ENCODE results near the gene SMG1. TPM values are rescaled to one million over a fixed set of nuclear protein-coding genes. Genes with fewer than 3 reads are reported as not detected.
"Not testable (repeated sequence)": the region's sequence is repeated elsewhere in the genome, so short reads cannot be mapped to it uniquely, and the experiment has no call there.

The SMG1 gene
- total RNA-seq, 1 experiment from 2014 or later = 125 TPM

DNA sequence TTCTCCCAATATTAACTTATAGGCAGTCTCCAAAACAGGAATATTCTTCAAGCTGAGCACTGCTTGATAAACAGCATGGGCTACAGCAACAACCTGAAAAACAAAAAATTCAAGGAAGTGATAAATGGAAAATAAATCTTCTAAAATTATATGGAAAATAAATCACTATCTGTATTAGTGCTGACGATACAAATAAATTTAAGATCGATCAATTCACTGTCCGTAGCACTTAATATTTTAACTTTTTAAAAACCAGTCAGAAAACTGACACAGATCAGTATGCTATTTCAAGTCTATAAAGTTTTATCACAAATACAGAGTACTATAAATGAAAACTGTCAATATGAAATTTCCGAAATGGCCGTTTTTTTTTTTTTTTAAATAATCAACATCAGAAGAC is 49.9 kb downstream of the SMG1 start:
- H3K9me2 ChIP-seq (ENCODE audit: insufficient read depth); H3K27ac ChIP-seq; H3K4me1 ChIP-seq (replicated peaks; ENCODE audit: insufficient read depth); H4K20me1 ChIP-seq (ENCODE audit: insufficient read depth); CTCF ChIA-PET; H2AFZ ChIP-seq; POLR2A ChIA-PET (ENCODE audit: unreplicated experiment); H3K27me3 ChIP-seq (ENCODE audit: insufficient read depth, low read depth); H3K36me3 ChIP-seq (ENCODE audit: low read depth); H3K79me2 ChIP-seq (ENCODE audit: low read depth); DNase-seq; H3K4me2 ChIP-seq; intact Hi-C loops (cut with micrococcal nuclease; ENCODE audit: unreplicated experiment); BruUV-seq (replicated peaks); H3F3A ChIP-seq (ENCODE audit: insufficient read depth, low read depth); H3K9me3 ChIP-seq (ENCODE audit: insufficient read depth, low read depth); H3K4me3 ChIP-seq: not testable (repeated sequence)

DNA sequence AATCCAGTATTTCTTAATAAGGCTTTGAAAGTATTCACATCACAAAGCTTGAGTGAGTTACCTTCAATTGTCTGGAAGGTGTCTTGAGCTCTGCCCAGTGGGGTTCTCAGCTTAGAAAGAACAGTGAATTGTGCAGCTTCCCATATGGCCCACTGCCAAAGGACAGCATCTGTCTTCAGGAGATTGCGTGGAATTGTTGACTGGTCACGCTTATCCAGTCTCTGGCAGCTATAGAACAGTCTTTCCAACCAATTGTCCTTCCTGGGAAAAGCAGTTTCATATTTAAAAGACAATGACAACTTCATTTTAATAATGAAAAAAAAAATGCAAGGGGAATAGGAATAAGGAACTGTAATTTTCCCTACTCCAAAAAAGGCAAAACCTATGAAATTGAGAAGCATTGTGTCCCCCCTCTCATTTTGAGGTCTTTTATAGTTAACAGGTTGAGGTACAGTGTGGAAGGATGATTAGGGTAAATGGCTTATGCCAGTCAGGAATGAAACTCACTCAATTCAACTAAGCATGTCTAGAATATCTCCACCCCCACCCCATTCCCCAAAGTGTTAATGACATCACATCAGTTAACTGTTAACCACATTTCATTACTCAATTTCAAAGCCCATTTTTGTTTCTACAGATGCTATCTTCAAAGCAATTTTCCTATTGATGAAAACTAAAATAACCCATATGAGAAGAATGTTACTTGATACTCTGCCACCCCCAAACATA is 57.0 kb downstream of the SMG1 start:
- H3K27ac ChIP-seq; H3K79me2 ChIP-seq (ENCODE audit: low read depth); DNase-seq; H3K27me3 ChIP-seq (ENCODE audit: insufficient read depth, low read depth); BruUV-seq (replicated peaks); H3F3A ChIP-seq (ENCODE audit: insufficient read depth, low read depth); H3K4me2 ChIP-seq; H3K9me2 ChIP-seq (ENCODE audit: insufficient read depth); intact Hi-C loops (cut with micrococcal nuclease; ENCODE audit: unreplicated experiment); H2AFZ ChIP-seq; H3K9me3 ChIP-seq (ENCODE audit: insufficient read depth, low read depth); POLR2A ChIA-PET (ENCODE audit: unreplicated experiment); H3K4me3 ChIP-seq; H4K20me1 ChIP-seq (ENCODE audit: insufficient read depth); CTCF ChIA-PET; H3K4me1 ChIP-seq (replicated peaks; ENCODE audit: insufficient read depth): not testable (repeated sequence)
- H3K36me3 ChIP-seq (ENCODE audit: low read depth) = peaks cover 20% of the 10 kb centered on the region

DNA sequence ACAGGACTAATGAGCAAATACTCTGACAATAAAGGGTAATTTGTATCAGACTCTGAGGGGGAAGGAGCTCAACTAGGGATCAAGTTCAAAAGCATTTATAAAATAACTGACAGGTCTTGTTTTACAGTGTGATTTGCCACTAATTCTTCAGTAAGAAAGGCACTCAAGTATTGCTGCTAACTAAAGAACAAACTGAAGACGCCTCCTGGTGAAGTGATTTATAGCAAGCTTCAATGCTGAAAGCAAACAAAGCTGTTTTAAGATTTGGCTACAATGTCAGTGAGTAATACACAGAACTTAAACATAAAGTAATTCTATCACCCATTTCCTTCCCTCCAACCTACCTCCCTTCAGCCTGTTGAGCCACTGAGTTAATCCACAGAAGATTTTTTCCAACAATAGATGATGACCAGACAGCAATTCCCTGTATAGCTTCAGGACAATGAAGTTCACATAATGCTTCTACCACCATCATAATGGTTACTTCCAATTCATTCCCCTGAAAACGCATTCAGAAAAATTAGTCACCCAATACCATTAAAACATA is 59.9 kb downstream of the SMG1 start:
- intact Hi-C loops (cut with micrococcal nuclease; ENCODE audit: unreplicated experiment); H3K4me1 ChIP-seq (replicated peaks; ENCODE audit: insufficient read depth); H3K27ac ChIP-seq; H3K4me3 ChIP-seq; H3K9me3 ChIP-seq (ENCODE audit: insufficient read depth, low read depth); H3F3A ChIP-seq (ENCODE audit: insufficient read depth, low read depth); H3K27me3 ChIP-seq (ENCODE audit: insufficient read depth, low read depth); H2AFZ ChIP-seq; H3K79me2 ChIP-seq (ENCODE audit: low read depth); H4K20me1 ChIP-seq (ENCODE audit: insufficient read depth); DNase-seq; H3K9me2 ChIP-seq (ENCODE audit: insufficient read depth); H3K4me2 ChIP-seq; POLR2A ChIA-PET (ENCODE audit: unreplicated experiment); CTCF ChIA-PET; BruUV-seq (replicated peaks): not testable (repeated sequence)
- H3K36me3 ChIP-seq (ENCODE audit: low read depth) = peaks cover 17% of the 10 kb centered on the region

DNA sequence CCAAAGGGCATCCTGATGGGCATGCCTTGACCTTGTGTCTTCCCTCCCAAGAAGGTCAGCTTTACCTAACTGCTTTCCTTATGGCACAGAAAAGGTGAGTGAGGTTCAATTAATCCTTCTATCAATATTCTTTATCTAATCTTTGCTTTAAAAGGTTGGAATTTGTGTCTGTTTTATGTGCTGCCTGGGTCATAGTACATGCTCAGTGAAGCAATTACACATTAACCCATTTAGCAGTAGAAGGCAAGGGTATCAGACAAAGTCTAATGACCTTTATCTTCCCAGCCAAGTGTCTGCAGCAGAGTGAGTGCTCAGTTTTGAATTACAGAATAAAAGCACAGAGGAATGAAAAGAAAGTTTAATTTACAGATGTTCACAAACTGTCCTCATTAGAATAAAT is 63.3 kb downstream of the SMG1 start:
- intact Hi-C loops (cut with micrococcal nuclease; ENCODE audit: unreplicated experiment); H2AFZ ChIP-seq; H3K79me2 ChIP-seq (ENCODE audit: low read depth); H4K20me1 ChIP-seq (ENCODE audit: insufficient read depth); H3K27me3 ChIP-seq (ENCODE audit: insufficient read depth, low read depth); H3K9me3 ChIP-seq (ENCODE audit: insufficient read depth, low read depth); H3K4me3 ChIP-seq; H3K4me2 ChIP-seq; H3K27ac ChIP-seq; H3F3A ChIP-seq (ENCODE audit: insufficient read depth, low read depth); H3K4me1 ChIP-seq (replicated peaks; ENCODE audit: insufficient read depth); H3K9me2 ChIP-seq (ENCODE audit: insufficient read depth); BruUV-seq (replicated peaks); DNase-seq; POLR2A ChIA-PET (ENCODE audit: unreplicated experiment): not testable (repeated sequence)
- CTCF ChIA-PET = interaction anchor here (0.6 kb wide), 1 partner anchor 122 kb away, joined by 4 read pairs; no protein-coding TSS in a partner anchor
- peaks cover 14% of the 10 kb centered on the region for H3K36me3 ChIP-seq (ENCODE audit: low read depth)

DNA sequence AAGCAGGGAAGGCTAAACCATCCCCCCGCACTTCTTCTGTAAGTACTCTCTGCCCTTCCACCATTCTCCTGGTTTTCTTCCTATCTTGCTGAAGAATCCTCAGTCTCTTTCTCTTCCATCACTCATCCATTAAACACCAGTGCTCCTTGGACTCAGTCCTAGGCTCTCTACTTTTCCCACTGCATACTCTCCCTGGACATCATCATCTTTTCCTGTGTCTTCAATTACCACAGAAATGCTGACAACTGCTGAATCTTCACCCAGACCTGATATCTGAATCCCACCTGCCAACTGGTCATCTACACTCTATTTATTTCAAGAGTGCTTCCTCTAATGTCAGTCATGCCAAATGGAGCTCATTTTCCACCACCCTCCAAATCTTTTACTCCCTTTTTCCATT is 71.0 kb downstream of the SMG1 start:
- H3K36me3 ChIP-seq (ENCODE audit: low read depth) = peaks cover 26% of the 10 kb centered on the region
- no peak overlapping the region for H3K27ac ChIP-seq
- H3K4me2 ChIP-seq = no peak overlapping the region
- H3F3A ChIP-seq (ENCODE audit: insufficient read depth, low read depth) = peaks cover 13% of the 10 kb centered on the region; the same call in 1 of the 2 replicates
- H2AFZ ChIP-seq = no peak overlapping the region
- no peaks in the 10 kb centered on the region for H3K79me2 ChIP-seq (ENCODE audit: low read depth)
- no peak for DNase-seq
- intact Hi-C loops (cut with micrococcal nuclease; ENCODE audit: unreplicated experiment) = no loop called here
- no peaks in the 10 kb centered on the region for H3K9me3 ChIP-seq (ENCODE audit: insufficient read depth, low read depth)
- H3K4me1 ChIP-seq (replicated peaks; ENCODE audit: insufficient read depth) = no peaks in the 10 kb centered on the region
- H3K27me3 ChIP-seq (ENCODE audit: insufficient read depth, low read depth) = no peaks in the 10 kb centered on the region
- H3K4me3 ChIP-seq = no peak overlapping the region
- BruUV-seq (replicated peaks) = no TSS peak
- CTCF ChIA-PET = no interaction called here
- no peaks in the 10 kb centered on the region for H3K9me2 ChIP-seq (ENCODE audit: insufficient read depth)
- TF ChIP-seq, protein P1, sequence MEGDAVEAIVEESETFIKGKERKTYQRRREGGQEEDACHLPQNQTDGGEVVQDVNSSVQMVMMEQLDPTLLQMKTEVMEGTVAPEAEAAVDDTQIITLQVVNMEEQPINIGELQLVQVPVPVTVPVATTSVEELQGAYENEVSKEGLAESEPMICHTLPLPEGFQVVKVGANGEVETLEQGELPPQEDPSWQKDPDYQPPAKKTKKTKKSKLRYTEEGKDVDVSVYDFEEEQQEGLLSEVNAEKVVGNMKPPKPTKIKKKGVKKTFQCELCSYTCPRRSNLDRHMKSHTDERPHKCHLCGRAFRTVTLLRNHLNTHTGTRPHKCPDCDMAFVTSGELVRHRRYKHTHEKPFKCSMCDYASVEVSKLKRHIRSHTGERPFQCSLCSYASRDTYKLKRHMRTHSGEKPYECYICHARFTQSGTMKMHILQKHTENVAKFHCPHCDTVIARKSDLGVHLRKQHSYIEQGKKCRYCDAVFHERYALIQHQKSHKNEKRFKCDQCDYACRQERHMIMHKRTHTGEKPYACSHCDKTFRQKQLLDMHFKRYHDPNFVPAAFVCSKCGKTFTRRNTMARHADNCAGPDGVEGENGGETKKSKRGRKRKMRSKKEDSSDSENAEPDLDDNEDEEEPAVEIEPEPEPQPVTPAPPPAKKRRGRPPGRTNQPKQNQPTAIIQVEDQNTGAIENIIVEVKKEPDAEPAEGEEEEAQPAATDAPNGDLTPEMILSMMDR (conservative IDR thresholded peaks at IDR 0.05) = no peak
- POLR2A ChIA-PET (ENCODE audit: unreplicated experiment) = interaction anchor here (0.7 to 0.8 kb wide), 2 partner anchors 26 to 1821 kb away, joined by 4 to 14 read pairs; no protein-coding TSS in a partner anchor
- peaks cover 2% of the 10 kb centered on the region; the same call in 1 of the 2 replicates for H4K20me1 ChIP-seq (ENCODE audit: insufficient read depth)

All from PC-9 (cell line).